GF-D8 (cell line): ENCODE data around the gene MMEL1.
"Not testable (repeated sequence)": the region's sequence is repeated elsewhere in the genome, so short reads cannot be mapped to it uniquely, and the experiment has no call there.

Experiments used
- DNase-seq: peaks from one replicate; lab custom pipeline; 2025; lab: John Stamatoyannopoulos, UW

The MMEL1 gene

GRCh38 chr1:2632561-2633361 is at the start of gene MMEL1:
MMEL1 (minus strand) TSS chr1:2633016; CDS start chr1:2629484, 3,532 bp downstream.
- no peak for DNase-seq

GRCh38 chr1:2676726-2677125 is 43.9 kb upstream of the MMEL1 start:
- DNase-seq, result not testable (repeated sequence)

- not testable (repeated sequence) for DNase-seq
Measured at GRCh38 chr1:2671656-2672055, 38.8 kb upstream of the MMEL1 start.

GRCh38 chr1:2659806-2660205 is 27.0 kb upstream of the MMEL1 start:
- not testable (repeated sequence) for DNase-seq

- DNase-seq, result not testable (repeated sequence)
Measured at GRCh38 chr1:2657909-2658308, 25.1 kb upstream of the MMEL1 start.

- DNase-seq, result not testable (repeated sequence)
Measured at GRCh38 chr1:2657124-2657523, 24.3 kb upstream of the MMEL1 start.

GRCh38 chr1:2655598-2656434 is 23.0 kb upstream of the MMEL1 start:
- DNase-seq, result not testable (repeated sequence)

GRCh38 chr1:2654443-2654948 is 21.7 kb upstream of the MMEL1 start:
- DNase-seq, result not testable (repeated sequence)

GRCh38 chr1:2653741-2654442 is 21.1 kb upstream of the MMEL1 start:
- DNase-seq, result not testable (repeated sequence)

- DNase-seq, result not testable (repeated sequence)
Measured at GRCh38 chr1:2652926-2653571, 20.2 kb upstream of the MMEL1 start.

- not testable (repeated sequence) for DNase-seq
Measured at GRCh38 chr1:2652152-2652925, 19.5 kb upstream of the MMEL1 start.

- DNase-seq, result no peak
Measured at GRCh38 chr1:2650967-2651645, 18.3 kb upstream of the MMEL1 start.

GRCh38 chr1:2646837-2647236 is 14.0 kb upstream of the MMEL1 start:
- no peak for DNase-seq

GRCh38 chr1:2645776-2646175 is 13.0 kb upstream of the MMEL1 start:
- no peak for DNase-seq

GRCh38 chr1:2645143-2645542 is 12.3 kb upstream of the MMEL1 start:
- no peak for DNase-seq

GRCh38 chr1:2644591-2645101 is 11.8 kb upstream of the MMEL1 start:
- DNase-seq, result no peak

GRCh38 chr1:2644171-2644570 is 11.4 kb upstream of the MMEL1 start:
- DNase-seq, result no peak

GRCh38 chr1:2643414-2644077 is 10.7 kb upstream of the MMEL1 start:
- no peak for DNase-seq
